Measurements from ENCODE around the gene ZNF750.

Gene ZNF750

DNA sequence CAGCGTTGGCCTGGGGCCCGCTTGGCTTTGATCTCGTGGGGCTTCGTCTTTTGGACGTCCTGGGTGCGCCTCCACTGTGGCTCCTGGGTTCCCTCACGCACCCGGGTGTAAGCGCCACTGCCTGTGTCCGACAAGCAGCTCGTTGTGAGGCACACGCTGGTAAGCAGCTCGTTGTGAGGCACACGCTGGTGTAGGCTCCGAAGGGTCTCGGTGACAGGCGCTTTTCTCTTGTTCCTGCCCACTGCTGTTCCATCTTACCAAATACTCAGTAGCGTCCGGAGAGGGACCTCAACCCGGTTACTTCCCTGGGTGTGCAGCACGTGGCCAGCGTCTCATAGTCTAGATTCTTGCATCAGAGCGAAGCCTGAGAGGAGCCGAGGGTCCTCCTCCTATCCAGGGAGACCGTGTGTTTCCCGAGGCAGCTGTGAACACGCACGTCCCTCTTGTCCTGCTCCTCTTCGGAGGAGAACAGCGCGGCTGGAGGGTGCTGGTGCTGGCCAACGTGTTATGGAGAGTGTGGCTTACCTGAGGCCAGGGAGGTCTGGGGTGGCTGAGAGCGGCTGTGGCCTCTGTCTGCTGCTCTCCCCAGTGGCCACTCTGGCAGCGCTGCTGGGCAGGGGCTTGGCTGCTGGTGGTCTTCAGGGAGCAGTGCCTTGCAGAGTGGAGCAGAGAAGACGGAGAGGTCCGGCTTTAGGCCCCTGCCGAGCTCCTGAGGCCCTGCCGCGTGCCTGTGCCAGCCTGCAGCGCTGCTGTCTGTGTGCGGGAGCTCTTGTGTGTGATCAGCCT lies 32.1 kb upstream of the ZNF750 start:
- peaks cover 14% of the 10 kb centered on the region for H3K4me1 ChIP-seq (ENCODE audit: control insufficient read depth, insufficient read depth, low read length)

DNA sequence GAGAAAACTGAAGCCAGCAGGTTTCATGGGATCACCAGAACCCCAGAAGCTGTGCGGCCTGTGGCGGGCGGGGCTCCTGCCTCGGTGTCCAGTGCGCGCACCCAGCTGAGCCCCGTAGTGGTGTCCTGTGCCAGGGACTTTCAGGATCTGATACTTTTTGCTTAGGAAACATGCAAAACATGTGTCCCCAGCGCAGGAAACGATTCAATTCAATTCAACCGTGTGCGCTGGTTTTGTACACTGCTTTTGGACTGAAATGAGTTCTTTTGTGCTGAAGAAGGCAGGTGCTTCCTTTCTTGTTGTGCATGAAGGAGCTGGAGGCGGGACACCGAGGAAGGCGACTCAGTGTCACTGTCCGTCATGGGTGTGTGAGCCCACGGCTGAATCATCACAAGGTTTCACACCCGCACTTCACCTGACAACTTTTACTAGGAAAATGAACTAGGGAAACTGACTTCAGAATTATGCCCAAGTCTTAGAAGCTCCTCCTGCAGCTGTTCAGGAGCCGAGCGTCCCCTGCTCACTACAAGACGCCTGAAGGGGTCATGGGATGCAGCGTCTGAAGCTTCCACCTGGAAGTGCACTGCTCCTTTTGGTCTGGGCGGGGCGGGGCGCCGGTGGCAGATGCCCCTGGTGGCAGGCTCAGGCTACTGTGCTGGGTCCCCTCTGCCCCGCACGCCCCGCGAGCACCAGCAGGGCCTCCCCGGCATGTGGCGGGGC lies 31.4 kb upstream of the ZNF750 start:
- no peak overlapping the region for H3K27ac ChIP-seq (ENCODE audit: low read length)

More for the DNA sequence above, 32.1 kb upstream of the ZNF750 start:
- H3K27ac ChIP-seq (ENCODE audit: low read length), result no peak overlapping the region
- no peaks in the 10 kb centered on the region for H3K27me3 ChIP-seq (ENCODE audit: control insufficient read depth in 1 of 2, insufficient read depth in 2 of 2, low read length in 2 of 2)
- no peak overlapping the region for H3K9ac ChIP-seq (ENCODE audit: low read length in 2 of 2)
- no peaks in the 10 kb centered on the region for H3K9me3 ChIP-seq (ENCODE audit: control insufficient read depth in 2 of 2, low read length in 2 of 2)
- no peak overlapping the region for H3K4me3 ChIP-seq (ENCODE audit: low read length in 2 of 2)
- H3K36me3 ChIP-seq (ENCODE audit: control insufficient read depth in 2 of 2, insufficient read depth in 2 of 2, low read length in 2 of 2), result peaks cover 4 to 14% of the 10 kb centered on the region in 2 donors

DNA sequence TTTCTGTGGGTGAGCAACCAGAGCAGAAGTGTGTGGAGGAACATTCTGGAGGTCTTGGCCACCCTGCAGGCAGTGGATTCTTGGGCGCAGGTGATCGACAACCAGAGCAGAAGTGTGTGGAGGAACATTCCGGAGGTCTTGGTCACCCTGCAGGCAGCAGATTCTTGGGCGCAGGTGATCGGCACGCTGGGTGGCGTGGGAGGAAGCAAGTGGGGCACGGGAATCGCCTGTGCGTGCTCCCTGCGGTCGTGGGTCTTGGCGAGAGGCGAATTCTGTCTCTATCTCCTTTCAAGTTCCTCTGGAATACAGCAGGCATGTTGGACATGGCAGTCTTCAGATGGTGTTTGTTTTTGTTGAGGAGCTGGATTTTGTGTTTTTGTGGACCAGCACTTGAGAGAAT lies 30.7 kb upstream of the ZNF750 start:
- Histone ChIP-seq H3K36me3 (ENCODE audit: control insufficient read depth in 2 of 2, insufficient read depth in 2 of 2, low read length in 2 of 2) (peaks cover 4 to 14% of the 10 kb centered on the region in 2 donors), H3K4me3 (ENCODE audit: low read length in 2 of 2) (no peak overlapping the region), H3K4me1 (ENCODE audit: control insufficient read depth, insufficient read depth, low read length) (peaks cover 7% of the 10 kb centered on the region), H3K9me3 (ENCODE audit: control insufficient read depth in 2 of 2, low read length in 2 of 2) (no peaks in the 10 kb centered on the region), H3K27ac (ENCODE audit: low read length) (no peak overlapping the region), H3K27me3 (ENCODE audit: control insufficient read depth in 1 of 2, insufficient read depth in 2 of 2, low read length in 2 of 2) (no peaks in the 10 kb centered on the region), H3K9ac (ENCODE audit: low read length in 2 of 2) (no peak overlapping the region)

More for the DNA sequence above, 31.4 kb upstream of the ZNF750 start:
- H3K4me3 ChIP-seq (ENCODE audit: low read length in 2 of 2), result no peak overlapping the region
- H3K9ac ChIP-seq (ENCODE audit: low read length in 2 of 2), result no peak overlapping the region
- peaks cover 10% of the 10 kb centered on the region for H3K4me1 ChIP-seq (ENCODE audit: control insufficient read depth, insufficient read depth, low read length)
- H3K9me3 ChIP-seq (ENCODE audit: control insufficient read depth in 2 of 2, low read length in 2 of 2), result no peaks in the 10 kb centered on the region
- H3K36me3 ChIP-seq (ENCODE audit: control insufficient read depth in 2 of 2, insufficient read depth in 2 of 2, low read length in 2 of 2), result peaks cover 4 to 14% of the 10 kb centered on the region in 2 donors
- H3K27me3 ChIP-seq (ENCODE audit: control insufficient read depth in 1 of 2, insufficient read depth in 2 of 2, low read length in 2 of 2), result no peaks in the 10 kb centered on the region

DNA sequence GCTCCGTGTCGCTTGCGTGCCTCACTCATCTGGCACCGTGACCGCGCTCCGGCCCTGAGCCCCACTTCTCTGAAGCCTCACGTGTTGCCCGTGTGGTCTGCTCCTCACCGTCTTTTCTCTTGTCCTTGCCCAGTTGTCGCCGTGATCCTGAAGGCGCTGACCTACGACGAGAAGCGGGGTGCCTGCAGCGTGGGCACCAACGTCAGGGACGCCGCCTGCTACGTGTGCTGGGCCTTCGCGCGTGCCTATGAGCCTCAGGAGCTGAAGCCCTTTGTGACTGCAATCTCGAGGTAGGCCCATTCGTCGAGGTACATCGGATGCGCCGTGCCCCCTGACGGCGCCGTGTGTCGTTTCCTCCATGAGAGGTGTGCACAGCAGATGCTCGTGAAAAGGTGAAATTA lies 30.3 kb upstream of the ZNF750 start:
- no peak overlapping the region for H3K27ac ChIP-seq (ENCODE audit: low read length)
- H3K9me3 ChIP-seq (ENCODE audit: control insufficient read depth in 2 of 2, low read length in 2 of 2), result no peaks in the 10 kb centered on the region
- peaks cover 4 to 14% of the 10 kb centered on the region in 2 donors for H3K36me3 ChIP-seq (ENCODE audit: control insufficient read depth in 2 of 2, insufficient read depth in 2 of 2, low read length in 2 of 2)
- no peak overlapping the region for H3K4me3 ChIP-seq (ENCODE audit: low read length in 2 of 2)
- H3K27me3 ChIP-seq (ENCODE audit: control insufficient read depth in 1 of 2, insufficient read depth in 2 of 2, low read length in 2 of 2), result no peaks in the 10 kb centered on the region
- no peak overlapping the region for H3K9ac ChIP-seq (ENCODE audit: low read length in 2 of 2)
- peaks cover 11% of the 10 kb centered on the region for H3K4me1 ChIP-seq (ENCODE audit: control insufficient read depth, insufficient read depth, low read length)

DNA sequence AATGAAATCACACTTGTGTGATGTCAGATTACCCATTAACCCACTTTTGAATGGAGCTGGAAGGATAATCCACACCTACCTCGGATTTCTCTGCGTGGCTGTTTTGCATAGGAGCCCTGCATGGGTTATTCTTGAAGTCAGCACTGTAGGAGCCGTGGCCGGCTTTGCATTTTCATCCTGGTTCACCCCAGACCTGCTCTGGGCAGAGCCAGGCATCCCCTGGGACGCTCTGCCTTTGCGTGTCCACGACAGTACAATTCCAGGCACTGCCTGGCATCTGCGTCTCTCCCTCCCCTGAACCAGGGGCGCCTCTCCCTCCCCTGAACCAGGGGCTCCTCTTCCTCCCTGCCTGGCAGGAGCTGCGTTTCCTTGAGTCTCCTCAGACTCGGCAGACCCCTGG lies 29.7 kb upstream of the ZNF750 start:
- no peaks in the 10 kb centered on the region for H3K27me3 ChIP-seq (ENCODE audit: control insufficient read depth in 1 of 2, insufficient read depth in 2 of 2, low read length in 2 of 2)
- peaks cover 4 to 14% of the 10 kb centered on the region in 2 donors for H3K36me3 ChIP-seq (ENCODE audit: control insufficient read depth in 2 of 2, insufficient read depth in 2 of 2, low read length in 2 of 2)
- H3K9me3 ChIP-seq (ENCODE audit: control insufficient read depth in 2 of 2, low read length in 2 of 2), result no peaks in the 10 kb centered on the region
- peaks cover 11% of the 10 kb centered on the region for H3K4me1 ChIP-seq (ENCODE audit: control insufficient read depth, insufficient read depth, low read length)
- no peak overlapping the region for H3K4me3 ChIP-seq (ENCODE audit: low read length in 2 of 2)
- no peak overlapping the region for H3K9ac ChIP-seq (ENCODE audit: low read length in 2 of 2)
- no peak overlapping the region for H3K27ac ChIP-seq (ENCODE audit: low read length)

DNA sequence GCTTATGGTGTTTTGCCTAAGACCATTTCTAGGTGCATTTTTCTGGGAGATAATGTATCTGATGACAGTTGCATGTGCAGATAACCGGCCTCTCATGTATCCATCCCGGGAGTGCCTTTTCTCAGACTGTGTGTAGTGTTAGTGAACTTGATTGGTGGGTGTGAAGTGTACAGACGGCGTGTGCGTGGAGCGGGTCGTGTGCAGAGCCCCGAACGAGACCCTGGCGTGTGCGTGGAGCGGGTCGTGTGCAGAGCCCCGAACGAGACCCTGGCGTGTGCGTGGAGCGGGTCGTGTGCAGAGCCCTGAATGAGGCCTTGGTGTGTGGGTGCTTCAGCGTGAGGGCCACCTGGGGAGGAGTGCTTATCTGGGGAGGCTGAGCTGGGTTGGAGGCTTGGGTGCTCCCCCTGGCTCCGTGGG lies 28.9 kb upstream of the ZNF750 start:
- Histone ChIP-seq H3K36me3 (ENCODE audit: control insufficient read depth in 2 of 2, insufficient read depth in 2 of 2, low read length in 2 of 2) (peaks cover 4 to 14% of the 10 kb centered on the region in 2 donors), H3K4me1 (ENCODE audit: control insufficient read depth, insufficient read depth, low read length) (peaks cover 19% of the 10 kb centered on the region), H3K9ac (ENCODE audit: low read length in 2 of 2) (no peak overlapping the region), H3K27me3 (ENCODE audit: control insufficient read depth in 1 of 2, insufficient read depth in 2 of 2, low read length in 2 of 2) (no peaks in the 10 kb centered on the region), H3K27ac (ENCODE audit: low read length) (no peak overlapping the region), H3K9me3 (ENCODE audit: control insufficient read depth in 2 of 2, low read length in 2 of 2) (no peaks in the 10 kb centered on the region), H3K4me3 (ENCODE audit: low read length in 2 of 2) (no peak overlapping the region)

DNA sequence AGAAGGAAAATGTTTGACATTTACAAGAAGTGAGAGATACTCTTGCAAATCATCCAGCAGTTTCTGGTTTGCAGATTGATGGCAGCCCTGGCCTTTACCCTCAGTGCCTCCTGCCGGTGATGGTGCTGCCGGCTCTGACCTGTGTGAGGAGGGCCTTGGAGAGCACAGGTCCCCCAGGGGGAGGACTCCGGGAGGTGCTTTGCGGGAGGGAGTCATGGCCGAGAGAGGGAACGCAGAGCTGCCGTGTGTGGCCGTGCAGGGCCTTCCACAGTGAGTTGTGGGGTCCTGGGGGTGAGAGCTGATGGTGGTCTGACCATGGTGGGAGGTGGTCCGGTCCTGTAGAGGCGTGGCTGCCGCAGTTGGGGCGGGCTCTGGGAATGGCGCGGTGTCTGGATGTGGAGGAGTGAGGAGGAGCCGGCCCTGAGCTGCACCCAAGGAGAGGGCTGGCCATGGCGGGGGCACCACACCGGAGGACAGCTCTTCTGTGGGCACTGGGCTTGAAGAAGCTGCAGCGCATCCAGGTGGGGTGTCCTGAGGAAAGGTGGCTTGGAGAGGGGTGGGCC lies 28.0 kb upstream of the ZNF750 start:
- Histone ChIP-seq H3K36me3 (ENCODE audit: control insufficient read depth in 2 of 2, insufficient read depth in 2 of 2, low read length in 2 of 2) (peaks cover 4 to 14% of the 10 kb centered on the region in 2 donors), H3K27me3 (ENCODE audit: control insufficient read depth in 1 of 2, insufficient read depth in 2 of 2, low read length in 2 of 2) (no peaks in the 10 kb centered on the region), H3K4me3 (ENCODE audit: low read length in 2 of 2) (no peak overlapping the region), H3K4me1 (ENCODE audit: control insufficient read depth, insufficient read depth, low read length) (peaks cover 22% of the 10 kb centered on the region), H3K27ac (ENCODE audit: low read length) (no peak overlapping the region), H3K9me3 (ENCODE audit: control insufficient read depth in 2 of 2, low read length in 2 of 2) (no peaks in the 10 kb centered on the region), H3K9ac (ENCODE audit: low read length in 2 of 2) (no peak overlapping the region)

DNA sequence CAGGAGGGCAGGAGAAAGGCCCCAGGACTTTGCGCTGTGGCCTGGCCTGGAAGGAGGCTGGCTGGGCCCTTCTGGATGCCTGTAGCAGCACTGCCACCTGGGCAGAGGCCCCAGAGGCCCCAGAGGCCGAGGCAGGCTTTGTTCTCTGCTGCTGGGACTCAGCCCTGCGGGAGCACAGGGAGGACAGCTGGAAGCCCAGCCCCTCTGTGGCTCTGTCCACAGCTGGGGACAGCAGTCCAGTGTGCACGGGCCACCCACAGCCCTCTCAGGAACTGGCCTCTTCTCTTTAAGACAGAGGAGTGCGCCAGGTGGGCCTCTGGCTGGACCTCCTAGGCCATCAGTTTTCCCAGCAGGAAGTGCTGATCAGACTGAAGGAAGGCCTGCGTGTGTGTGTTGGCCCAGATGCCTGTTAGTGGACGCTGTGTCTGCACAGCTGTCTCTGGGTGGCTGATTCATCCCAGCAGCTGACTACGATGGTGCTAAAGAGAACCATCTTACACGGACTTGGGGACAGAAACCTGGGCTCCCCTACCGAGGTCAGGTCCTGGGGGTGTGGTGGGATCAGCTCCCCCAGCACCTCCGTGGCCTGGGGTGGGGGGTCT lies 26.9 kb upstream of the ZNF750 start:
- no peak overlapping the region for H3K4me3 ChIP-seq (ENCODE audit: low read length in 2 of 2)
- H3K9ac ChIP-seq (ENCODE audit: low read length in 2 of 2), result peak overlapping the region in 1 of 2 donors; percentile 36
- no peaks in the 10 kb centered on the region for H3K27me3 ChIP-seq (ENCODE audit: control insufficient read depth in 1 of 2, insufficient read depth in 2 of 2, low read length in 2 of 2)
- H3K4me1 ChIP-seq (ENCODE audit: control insufficient read depth, insufficient read depth, low read length), result peaks cover 19% of the 10 kb centered on the region
- H3K27ac ChIP-seq (ENCODE audit: low read length), result no peak overlapping the region
- H3K9me3 ChIP-seq (ENCODE audit: control insufficient read depth in 2 of 2, low read length in 2 of 2), result no peaks in the 10 kb centered on the region
- H3K36me3 ChIP-seq (ENCODE audit: control insufficient read depth in 2 of 2, insufficient read depth in 2 of 2, low read length in 2 of 2), result peaks cover 4 to 11% of the 10 kb centered on the region in 2 donors

DNA sequence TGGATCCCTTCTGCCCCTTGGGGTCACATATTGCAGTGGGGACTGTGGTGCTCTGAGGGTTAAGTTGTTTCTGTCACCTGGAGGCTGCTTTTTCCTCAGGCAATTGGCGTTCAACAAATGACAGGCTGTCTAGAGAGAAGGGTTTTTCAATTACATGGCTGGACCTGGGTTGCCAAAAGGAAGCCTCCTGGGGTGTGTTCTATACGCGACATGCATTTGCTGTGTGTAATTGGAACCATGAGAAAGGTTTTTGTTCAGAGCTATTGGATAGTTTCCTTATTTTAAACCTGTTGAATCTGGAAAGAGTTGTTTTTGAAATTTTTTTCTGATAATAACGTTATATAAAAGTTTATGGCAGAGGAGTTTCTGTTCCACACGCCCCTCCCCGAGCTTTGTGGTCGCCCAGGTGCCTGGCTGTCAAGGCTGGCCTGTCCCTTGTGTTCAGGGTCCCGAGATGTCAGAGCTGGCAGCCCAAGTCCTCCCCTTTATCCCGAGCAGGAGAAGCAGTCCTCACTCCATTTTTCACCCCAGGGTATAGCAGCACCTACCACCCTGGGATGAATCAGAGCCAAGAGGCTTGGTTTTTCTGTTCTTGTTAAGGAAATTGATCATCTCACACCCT lies 26.1 kb upstream of the ZNF750 start:
- H3K27me3 ChIP-seq (ENCODE audit: control insufficient read depth in 1 of 2, insufficient read depth in 2 of 2, low read length in 2 of 2), result no peaks in the 10 kb centered on the region
- H3K36me3 ChIP-seq (ENCODE audit: control insufficient read depth in 2 of 2, insufficient read depth in 2 of 2, low read length in 2 of 2), result peaks cover 1 to 8% of the 10 kb centered on the region in 2 donors
- peaks cover 19% of the 10 kb centered on the region for H3K4me1 ChIP-seq (ENCODE audit: control insufficient read depth, insufficient read depth, low read length)
- H3K9me3 ChIP-seq (ENCODE audit: control insufficient read depth in 2 of 2, low read length in 2 of 2), result no peaks in the 10 kb centered on the region
- no peak overlapping the region for H3K27ac ChIP-seq (ENCODE audit: low read length)
- no peak overlapping the region for H3K9ac ChIP-seq (ENCODE audit: low read length in 2 of 2)
- no peak overlapping the region for H3K4me3 ChIP-seq (ENCODE audit: low read length in 2 of 2)

DNA sequence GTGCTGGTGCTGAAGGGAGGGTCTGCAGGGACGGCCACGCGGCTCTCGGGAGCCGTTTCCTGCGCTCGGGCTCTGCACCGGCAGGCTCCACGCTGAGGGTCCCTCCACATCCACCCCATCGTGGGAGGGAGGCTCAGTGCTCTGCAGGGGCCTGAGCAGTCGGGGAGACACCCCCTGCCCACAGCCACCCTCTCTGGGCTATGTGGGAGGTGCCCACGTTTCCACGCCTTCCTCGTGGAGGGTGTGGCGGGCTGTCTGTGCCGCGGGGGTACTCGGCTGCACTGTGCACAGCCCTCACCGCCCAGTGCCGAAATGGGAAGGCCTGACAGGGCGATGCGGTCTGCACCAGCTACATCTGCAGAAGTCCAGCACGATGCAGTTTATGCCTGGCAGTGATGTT lies 25.5 kb upstream of the ZNF750 start:
- no peak overlapping the region for H3K27ac ChIP-seq (ENCODE audit: low read length)
- H3K27me3 ChIP-seq (ENCODE audit: control insufficient read depth in 1 of 2, insufficient read depth in 2 of 2, low read length in 2 of 2), result no peaks in the 10 kb centered on the region
- peaks cover 0 to 3% of the 10 kb centered on the region in 2 donors for H3K36me3 ChIP-seq (ENCODE audit: control insufficient read depth in 2 of 2, insufficient read depth in 2 of 2, low read length in 2 of 2)
- no peaks in the 10 kb centered on the region for H3K9me3 ChIP-seq (ENCODE audit: control insufficient read depth in 2 of 2, low read length in 2 of 2)
- H3K4me3 ChIP-seq (ENCODE audit: low read length in 2 of 2), result no peak overlapping the region
- peaks cover 19% of the 10 kb centered on the region for H3K4me1 ChIP-seq (ENCODE audit: control insufficient read depth, insufficient read depth, low read length)
- H3K9ac ChIP-seq (ENCODE audit: low read length in 2 of 2), result no peak overlapping the region
